PC-3 (cell line): ENCODE data around the gene GPR68. TPM values are rescaled to one million over a fixed set of nuclear protein-coding genes. Genes with fewer than 3 reads are reported as not detected.

Source experiments
- ATAC-seq: fragments of 200-7000 bp; cut with Tn5 transposase; 2 replicates; pipeline ENCODE4 v1.9.1; 2020; ENCODE audit warnings: mild to moderate bottlenecking, moderate library complexity
- BruUV-seq: library from RNA; stranded (reverse); fragments of 400-500 nt; replicated peaks from 2 replicates; lab custom pipeline; 2021; lab: Mats Ljungman, UMichigan
- CTCF ChIA-PET: fragments of 300-600 bp; sonication (Branson Sonifier 250); formaldehyde crosslinking; loops from one replicate; lab custom pipeline; 2022; ENCODE audit warnings: antibody characterized with exemption; lab: Charles Lee
- POLR2A ChIA-PET: fragments of 300-600 bp; sonication (Branson Sonifier 250); formaldehyde crosslinking; loops from one replicate; lab custom pipeline; 2022; ENCODE audit warnings: antibody characterized with exemption; ENCODE audit not compliant: unreplicated experiment; lab: Charles Lee
- DNase-seq: peaks from one replicate; pipeline ENCODE4 v3.0.0-alpha.2; 2015
- H2AFZ ChIP-seq: fragments of 300-600 bp; sonication (generic); 2 replicates; pipeline ENCODE4 v1.6.0; 2016; ENCODE audit warnings: antibody characterized with exemption, low read length
- H3F3A ChIP-seq: fragments of 300-600 bp; sonication (generic); one replicate; pipeline ENCODE4 v1.6.0; 2017; ENCODE audit warnings: antibody characterized with exemption, low read length, control low read depth, mild to moderate bottlenecking; ENCODE audit not compliant: unreplicated experiment
- H3K27ac ChIP-seq: fragments of 300-600 bp; sonication (generic); 2 replicates; pipeline ENCODE4 v1.5.1; 2016; ENCODE audit warnings: mild to moderate bottlenecking, low read length
- H3K27me3 ChIP-seq: fragments of 300-600 bp; sonication (generic); 2 replicates; pipeline ENCODE4 v1.6.1; 2016; ENCODE audit warnings: low read length, mixed read lengths
- H3K36me3 ChIP-seq: fragments of 300-600 bp; sonication (generic); 2 replicates; pipeline ENCODE4 v1.6.1; 2016; ENCODE audit warnings: low read depth, mixed run types, low read length, mixed read lengths
- H3K4me1 ChIP-seq: fragments of 300-600 bp; sonication (generic); 2 replicates; pipeline ENCODE4 v1.5.1; 2016; ENCODE audit warnings: low read length; ENCODE audit not compliant: insufficient read depth
- H3K4me2 ChIP-seq: fragments of 300-600 bp; sonication (generic); 2 replicates; pipeline ENCODE4 v1.6.0; 2016; ENCODE audit warnings: low read length
- H3K4me3 ChIP-seq: fragments of 300-600 bp; sonication (generic); 2 replicates; pipeline ENCODE4 v1.5.1; 2016; ENCODE audit warnings: mild to moderate bottlenecking, low read length, mixed read lengths
- H3K79me2 ChIP-seq: fragments of 300-600 bp; sonication (generic); 2 replicates; pipeline ENCODE4 v1.6.1; 2017; ENCODE audit warnings: low read length, mixed read lengths
- H3K9ac ChIP-seq: fragments of 300-600 bp; sonication (generic); 2 replicates; pipeline ENCODE4 v1.6.0; 2016; ENCODE audit warnings: mild to moderate bottlenecking, low read length
- H3K9me2 ChIP-seq: fragments of 300-600 bp; sonication (generic); replicated peaks from 2 replicates; pipeline ENCODE4 v1.6.1; 2016; ENCODE audit warnings: mixed run types, low read length, mixed read lengths
- H3K9me3 ChIP-seq: fragments of 300-600 bp; sonication (generic); 2 replicates; pipeline ENCODE4 v1.6.1; 2016; ENCODE audit warnings: low read length, mixed read lengths
- H4K20me1 ChIP-seq: fragments of 300-600 bp; sonication (generic); 2 replicates; pipeline ENCODE4 v1.6.1; 2016; ENCODE audit warnings: low read length, mixed read lengths
- EZH2 ChIP-seq: fragments of 300-600 bp; sonication (generic); IDR thresholded peaks from one replicate; pipeline ENCODE4 v1.6.1; 2017; ENCODE audit warnings: antibody characterized with exemption, mild to moderate bottlenecking, low read length; ENCODE audit not compliant: unreplicated experiment
- EZH2phosphoT487 ChIP-seq: fragments of 300-600 bp; sonication (generic); IDR thresholded peaks from 2 replicates; pipeline ENCODE4 v1.6.1; 2018; ENCODE audit warnings: mild to moderate bottlenecking, antibody characterized with exemption, low read length, borderline replicate concordance
- intact Hi-C: fragments of 100-400 bp; cut with micrococcal nuclease; formaldehyde crosslinking; loops from 2 replicates; pipeline ENCODE4 v1.9.0; 2023
- total RNA-seq: library from RNA; depleted of rRNA; stranded (reverse); fragments of >200 nt; gene quantifications from 2 replicates; pipeline ENCODE4 v1.2.3, GENCODE V29; 2014
- TF ChIP-seq, protein P1 (sequence below): fragments of 300-600 bp; sonication (generic); conservative IDR thresholded peaks from 2 replicates; pipeline ENCODE4 v1.5.1; 2017; ENCODE audit warnings: antibody characterized with exemption, low read depth, mild to moderate bottlenecking, low read length

GPR68 gene
- total RNA-seq, 1 experiment from 2014 or later: 1.5 TPM

DNA sequence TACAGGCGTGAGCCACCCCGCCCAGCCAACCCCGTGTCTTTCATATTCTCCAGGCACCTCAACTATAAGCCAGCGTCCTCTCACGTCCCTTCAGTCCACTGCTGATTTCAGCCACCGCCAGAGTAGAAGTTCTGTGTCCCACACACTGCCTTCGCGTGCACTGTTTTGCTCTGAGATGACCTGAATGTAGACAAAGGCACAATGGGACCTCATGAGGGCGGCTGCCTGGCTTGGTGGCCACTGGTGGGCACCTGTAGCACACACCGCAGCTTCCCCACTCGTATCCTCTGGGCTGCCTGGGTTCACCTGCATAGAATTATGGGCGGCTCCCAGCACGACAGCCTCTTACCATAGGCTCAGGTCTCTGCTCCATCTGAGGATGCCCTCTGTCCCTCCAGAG is 57.2 kb downstream of the GPR68 start:
- Histone ChIP-seq H3K4me1 (no peaks in the 10 kb centered on the region; the same call in 1 of the 2 replicates), H3F3A (no peaks in the 10 kb centered on the region), H3K36me3 (no peaks in the 10 kb centered on the region), H2AFZ (no peak overlapping the region), H4K20me1 (no peaks in the 10 kb centered on the region), H3K9ac (no peak overlapping the region), H3K27ac (no peak overlapping the region), H3K79me2 (no peaks in the 10 kb centered on the region), H3K27me3 (no peaks in the 10 kb centered on the region), H3K4me3 (no peak overlapping the region), H3K9me3 (no peaks in the 10 kb centered on the region), H3K4me2 (no peak overlapping the region), H3K9me2 (no peaks in the 10 kb centered on the region)
- POLR2A ChIA-PET: no interaction called here
- intact Hi-C loops: no loop called here
- DNase-seq (no peak), ATAC-seq (no peak)
- CTCF ChIA-PET: no interaction called here
- TF ChIP-seq, protein P1, sequence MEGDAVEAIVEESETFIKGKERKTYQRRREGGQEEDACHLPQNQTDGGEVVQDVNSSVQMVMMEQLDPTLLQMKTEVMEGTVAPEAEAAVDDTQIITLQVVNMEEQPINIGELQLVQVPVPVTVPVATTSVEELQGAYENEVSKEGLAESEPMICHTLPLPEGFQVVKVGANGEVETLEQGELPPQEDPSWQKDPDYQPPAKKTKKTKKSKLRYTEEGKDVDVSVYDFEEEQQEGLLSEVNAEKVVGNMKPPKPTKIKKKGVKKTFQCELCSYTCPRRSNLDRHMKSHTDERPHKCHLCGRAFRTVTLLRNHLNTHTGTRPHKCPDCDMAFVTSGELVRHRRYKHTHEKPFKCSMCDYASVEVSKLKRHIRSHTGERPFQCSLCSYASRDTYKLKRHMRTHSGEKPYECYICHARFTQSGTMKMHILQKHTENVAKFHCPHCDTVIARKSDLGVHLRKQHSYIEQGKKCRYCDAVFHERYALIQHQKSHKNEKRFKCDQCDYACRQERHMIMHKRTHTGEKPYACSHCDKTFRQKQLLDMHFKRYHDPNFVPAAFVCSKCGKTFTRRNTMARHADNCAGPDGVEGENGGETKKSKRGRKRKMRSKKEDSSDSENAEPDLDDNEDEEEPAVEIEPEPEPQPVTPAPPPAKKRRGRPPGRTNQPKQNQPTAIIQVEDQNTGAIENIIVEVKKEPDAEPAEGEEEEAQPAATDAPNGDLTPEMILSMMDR: no peak
- no peak for TF ChIP-seq EZH2
- TF ChIP-seq EZH2phosphoT487: no peak
- BruUV-seq: no TSS peak

- Histone ChIP-seq H3K4me3 (no peak overlapping the region), H3K79me2 (no peaks in the 10 kb centered on the region), H4K20me1 (no peaks in the 10 kb centered on the region), H2AFZ (no peak overlapping the region), H3K9ac (no peak overlapping the region), H3K9me3 (no peaks in the 10 kb centered on the region), H3K36me3 (no peaks in the 10 kb centered on the region), H3K9me2 (no peaks in the 10 kb centered on the region), H3K4me1 (no peaks in the 10 kb centered on the region; the same call in 1 of the 2 replicates), H3K4me2 (no peak overlapping the region), H3K27me3 (no peaks in the 10 kb centered on the region), H3K27ac (no peak overlapping the region), H3F3A (no peaks in the 10 kb centered on the region)
- intact Hi-C loops: no loop called here
- ATAC-seq (peak; percentile 43), DNase-seq (peak; percentile 40)
- CTCF ChIA-PET: no interaction called here
- POLR2A ChIA-PET: no interaction called here
- TF ChIP-seq EZH2phosphoT487 (no peak), EZH2 (no peak)
- TF ChIP-seq, protein P1: no peak
- BruUV-seq: no TSS peak
These were observed 57.9 kb downstream of the GPR68 start for GRCh38 chr14:91186515-91187066.

DNA sequence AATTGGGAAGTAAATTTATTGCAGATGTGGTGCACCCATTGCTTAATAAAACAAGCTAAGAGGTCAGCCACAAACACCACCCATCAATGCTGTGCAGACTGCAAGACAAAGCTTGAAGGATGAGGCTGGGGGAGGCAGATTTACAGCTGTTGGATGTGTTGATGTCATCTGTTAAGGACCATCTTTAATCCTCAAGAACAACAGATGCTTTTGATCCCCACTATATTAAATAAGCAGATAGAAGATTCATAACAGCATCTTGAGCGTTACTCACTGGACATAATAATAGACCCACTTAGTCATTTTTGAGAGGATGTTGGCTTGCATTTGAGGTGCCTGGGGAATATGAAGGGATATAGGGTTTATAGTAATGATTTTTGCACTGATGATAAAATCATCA is 58.8 kb downstream of the GPR68 start:
- Histone ChIP-seq H3K36me3 (no peaks in the 10 kb centered on the region), H3K9ac (no peak overlapping the region), H3K27ac (no peak overlapping the region), H4K20me1 (no peaks in the 10 kb centered on the region), H3K4me1 (no peaks in the 10 kb centered on the region; the same call in 1 of the 2 replicates), H3F3A (no peaks in the 10 kb centered on the region), H2AFZ (no peak overlapping the region), H3K4me2 (no peak overlapping the region), H3K27me3 (no peaks in the 10 kb centered on the region), H3K9me3 (no peaks in the 10 kb centered on the region), H3K4me3 (no peak overlapping the region), H3K9me2 (no peaks in the 10 kb centered on the region), H3K79me2 (no peaks in the 10 kb centered on the region)
- POLR2A ChIA-PET: interaction anchor here (0.6 to 0.7 kb wide), 2 partner anchors 90 to 194 kb away, joined by 3 to 5 read pairs; no protein-coding TSS in a partner anchor
- TF ChIP-seq EZH2 (no peak), EZH2phosphoT487 (no peak)
- TF ChIP-seq, protein P1: no peak
- no TSS peak for BruUV-seq
- intact Hi-C loops: no loop called here
- DNase-seq (no peak), ATAC-seq (no peak)
- CTCF ChIA-PET: interaction anchor here (0.6 kb wide), 1 partner anchor 8 kb away, joined by 4 read pairs; no protein-coding TSS in a partner anchor
